T-helper 1 cell treated with Interleukin-12 subunit alpha and Interleukin-12 subunit beta and Interleukin-4 antibody, amounts not matched to agents 30 μg/mL and 1 μg/mL, for 36 hours (primary cell): ENCODE data around the gene GGNBP2.
"Not testable (repeated sequence)": the region's sequence is repeated elsewhere in the genome, so short reads cannot be mapped to it uniquely, and the experiment has no call there.

ENCODE experiments used
- H3K27ac Mint-ChIP-seq: one replicate; pipeline ENCODE4 v1.8.0; 2021; ENCODE audit warnings: mild to moderate bottlenecking, mixed read lengths
- H3K27me3 Mint-ChIP-seq: one replicate; pipeline ENCODE4 v1.8.0; 2021; ENCODE audit warnings: low read depth, mixed read lengths
- H3K36me3 Mint-ChIP-seq: one replicate; pipeline ENCODE4 v1.8.0; 2021; ENCODE audit warnings: low read depth, mixed read lengths
- H3K4me1 Mint-ChIP-seq: one replicate; pipeline ENCODE4 v1.8.0; 2021; ENCODE audit warnings: low read depth, mixed read lengths
- H3K4me3 Mint-ChIP-seq: one replicate; pipeline ENCODE4 v1.8.0; 2021; ENCODE audit warnings: mild to moderate bottlenecking, moderate library complexity, mixed read lengths
- H3K9me3 Mint-ChIP-seq: one replicate; pipeline ENCODE4 v1.8.0; 2021; ENCODE audit warnings: mixed read lengths

Gene GGNBP2

DNA sequence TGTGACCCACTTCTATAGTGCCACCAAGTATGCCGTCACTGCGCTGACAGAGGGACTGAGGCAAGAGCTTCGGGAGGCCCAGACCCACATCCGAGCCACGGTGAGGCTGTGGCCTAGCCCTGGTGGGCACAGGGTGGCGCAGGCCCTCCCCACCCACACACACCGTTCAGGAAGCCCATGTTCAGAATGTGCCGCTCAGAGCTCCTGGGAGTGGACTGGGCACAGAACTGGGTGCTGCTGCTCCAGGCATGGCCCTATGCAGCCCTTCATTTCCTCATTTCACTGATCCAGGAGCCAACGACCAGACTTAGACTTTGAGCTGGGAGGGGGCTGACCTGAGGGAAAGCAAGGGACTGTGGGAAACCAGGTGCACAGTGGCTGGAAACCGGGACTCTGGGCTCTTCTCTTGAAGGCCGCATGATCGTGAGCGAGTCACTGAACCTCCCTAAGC, 54.3 kb downstream of the GGNBP2 start:
- Mint-ChIP-seq H3K4me3 (no peak overlapping the region), H3K27ac (no peak overlapping the region), H3K9me3 (no peaks in the 10 kb centered on the region), H3K27me3 (no peaks in the 10 kb centered on the region), H3K4me1 (peaks cover 15% of the 10 kb centered on the region), H3K36me3 (no peaks in the 10 kb centered on the region)

- Mint-ChIP-seq H3K4me3 (no peak overlapping the region), H3K36me3 (peaks cover 4% of the 10 kb centered on the region), H3K9me3 (no peaks in the 10 kb centered on the region), H3K4me1 (peaks cover 18% of the 10 kb centered on the region), H3K27me3 (no peaks in the 10 kb centered on the region), H3K27ac (peak overlapping the region; percentile 6)
These were observed 55.0 kb downstream of the GGNBP2 start for GRCh38 chr17:36599546-36600250.

DNA sequence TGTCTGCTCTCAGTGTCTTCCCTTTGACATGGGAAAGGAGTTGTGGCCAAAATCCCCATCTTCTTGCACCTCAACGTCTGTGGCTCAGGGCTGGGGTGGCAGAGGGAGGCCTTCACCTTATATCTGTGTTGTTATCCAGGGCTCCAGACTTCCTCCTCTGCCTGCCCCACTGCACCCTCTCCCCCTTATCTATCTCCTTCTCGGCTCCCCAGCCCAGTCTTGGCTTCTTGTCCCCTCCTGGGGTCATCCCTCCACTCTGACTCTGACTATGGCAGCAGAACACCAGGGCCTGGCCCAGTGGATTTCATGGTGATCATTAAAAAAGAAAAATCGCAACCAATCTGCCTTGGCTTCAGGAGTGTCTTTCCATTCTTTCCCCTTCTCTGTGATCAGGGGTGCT, 55.7 kb downstream of the GGNBP2 start:
- peaks cover 18% of the 10 kb centered on the region for H3K4me1 Mint-ChIP-seq
- H3K27me3 Mint-ChIP-seq, result no peaks in the 10 kb centered on the region
- peak overlapping the region; percentile 91 for H3K27ac Mint-ChIP-seq
- H3K36me3 Mint-ChIP-seq, result peaks cover 4% of the 10 kb centered on the region
- H3K9me3 Mint-ChIP-seq, result no peaks in the 10 kb centered on the region
- peak overlapping the region; percentile 85 for H3K4me3 Mint-ChIP-seq

GRCh38 chr17:36600936-36601302, 56.2 kb downstream of the GGNBP2 start:
- Mint-ChIP-seq H3K27me3 (no peaks in the 10 kb centered on the region), H3K4me3 (peak overlapping the region; percentile 85), H3K36me3 (peaks cover 6% of the 10 kb centered on the region), H3K27ac (peak overlapping the region; percentile 91), H3K4me1 (peaks cover 23% of the 10 kb centered on the region), H3K9me3 (no peaks in the 10 kb centered on the region)

DNA sequence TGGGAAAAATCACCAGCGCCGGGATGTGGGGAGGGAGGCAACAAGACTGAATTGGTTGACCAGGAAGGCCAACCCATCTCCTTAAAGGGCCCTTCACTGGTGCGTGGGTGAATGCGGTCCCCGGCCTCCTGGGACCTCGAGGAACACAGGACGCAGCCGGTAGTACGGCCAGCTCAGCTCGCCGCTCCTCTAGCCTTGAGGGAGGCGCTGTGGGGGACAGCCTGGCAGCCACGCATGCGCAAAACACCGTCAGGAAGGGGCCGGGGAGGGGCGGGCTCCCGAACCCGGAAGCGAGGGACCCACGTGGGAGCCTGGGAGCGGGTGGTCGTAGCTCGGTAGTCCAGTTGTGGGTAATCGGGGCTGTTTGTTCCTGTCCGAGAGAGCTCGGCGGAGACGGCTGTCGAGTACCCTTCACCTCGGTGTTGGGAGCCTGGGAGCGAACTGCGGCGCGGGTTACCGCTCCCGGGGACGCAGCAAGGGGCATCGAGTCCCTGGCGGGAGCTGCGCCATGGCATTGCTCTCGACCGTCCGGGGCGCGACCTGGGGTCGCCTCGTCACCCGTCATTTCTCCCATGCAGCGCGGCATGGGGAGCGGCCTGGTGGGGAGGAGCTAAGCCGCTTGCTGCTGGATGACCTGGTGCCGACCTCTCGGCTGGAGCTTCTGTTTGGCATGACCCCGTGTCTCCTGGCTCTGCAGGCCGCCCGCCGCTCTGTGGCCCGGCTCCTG, 56.7 kb downstream of the GGNBP2 start, which contains the start of gene MRM1:
MRM1 (plus strand) TSS at position 281 of the 727 bp plus-strand sequence; CDS start at position 509, 228 bp downstream.
- peak within 1 kb of the TSS; percentile 91 for H3K27ac Mint-ChIP-seq
- no peaks in the 10 kb centered on the region for H3K9me3 Mint-ChIP-seq
- peaks cover 8% of the 10 kb centered on the region for H3K36me3 Mint-ChIP-seq
- H3K4me1 Mint-ChIP-seq, result peaks cover 25% of the 10 kb centered on the region
- no peaks in the 10 kb centered on the region for H3K27me3 Mint-ChIP-seq
- peak within 1 kb of the TSS; percentile 85 for H3K4me3 Mint-ChIP-seq

GRCh38 chr17:36602030-36602748, 57.5 kb downstream of the GGNBP2 start:
- Mint-ChIP-seq H3K27me3 (no peaks in the 10 kb centered on the region), H3K4me3 (peak overlapping the region; percentile 85), H3K36me3 (peaks cover 8% of the 10 kb centered on the region), H3K27ac (peak overlapping the region; percentile 63), H3K9me3 (no peaks in the 10 kb centered on the region), H3K4me1 (peaks cover 25% of the 10 kb centered on the region)

GRCh38 chr17:36602924-36603384, 58.2 kb downstream of the GGNBP2 start:
- Mint-ChIP-seq H3K4me3 (peak overlapping the region; percentile 85), H3K9me3 (no peaks in the 10 kb centered on the region), H3K4me1 (peaks cover 26% of the 10 kb centered on the region), H3K27ac (no peak overlapping the region), H3K27me3 (no peaks in the 10 kb centered on the region), H3K36me3 (peaks cover 10% of the 10 kb centered on the region)

GRCh38 chr17:36605028-36605427, 60.3 kb downstream of the GGNBP2 start:
- not testable (repeated sequence) for H3K9me3 Mint-ChIP-seq, H3K4me3 Mint-ChIP-seq, H3K27ac Mint-ChIP-seq, H3K27me3 Mint-ChIP-seq
- Mint-ChIP-seq H3K4me1 (peaks cover 28% of the 10 kb centered on the region), H3K36me3 (peaks cover 12% of the 10 kb centered on the region)

GRCh38 chr17:36608280-36608679, 63.6 kb downstream of the GGNBP2 start:
- Mint-ChIP-seq H3K4me1 (peaks cover 13% of the 10 kb centered on the region), H3K4me3 (no peak overlapping the region), H3K27ac (no peak overlapping the region), H3K9me3 (no peaks in the 10 kb centered on the region), H3K36me3 (peaks cover 12% of the 10 kb centered on the region), H3K27me3 (no peaks in the 10 kb centered on the region)

- no peaks in the 10 kb centered on the region for H3K9me3 Mint-ChIP-seq
- H3K36me3 Mint-ChIP-seq, result peaks cover 12% of the 10 kb centered on the region
- H3K4me3 Mint-ChIP-seq, result no peak overlapping the region
- no peak overlapping the region for H3K27ac Mint-ChIP-seq
- peaks cover 13% of the 10 kb centered on the region for H3K4me1 Mint-ChIP-seq
- H3K27me3 Mint-ChIP-seq, result no peaks in the 10 kb centered on the region
These were observed 64.2 kb downstream of the GGNBP2 start for GRCh38 chr17:36608794-36609497.

GRCh38 chr17:36609498-36609862, 64.8 kb downstream of the GGNBP2 start:
- Mint-ChIP-seq H3K36me3 (peaks cover 8% of the 10 kb centered on the region), H3K27me3 (no peaks in the 10 kb centered on the region), H3K27ac (no peak overlapping the region), H3K4me3 (no peak overlapping the region), H3K4me1 (peaks cover 10% of the 10 kb centered on the region), H3K9me3 (no peaks in the 10 kb centered on the region)

GRCh38 chr17:36610474-36610873, 65.8 kb downstream of the GGNBP2 start:
- H3K4me1 Mint-ChIP-seq, result peaks cover 10% of the 10 kb centered on the region
- no peaks in the 10 kb centered on the region for H3K9me3 Mint-ChIP-seq
- no peak overlapping the region for H3K4me3 Mint-ChIP-seq
- H3K27me3 Mint-ChIP-seq, result no peaks in the 10 kb centered on the region
- H3K36me3 Mint-ChIP-seq, result peaks cover 8% of the 10 kb centered on the region
- no peak overlapping the region for H3K27ac Mint-ChIP-seq

DNA sequence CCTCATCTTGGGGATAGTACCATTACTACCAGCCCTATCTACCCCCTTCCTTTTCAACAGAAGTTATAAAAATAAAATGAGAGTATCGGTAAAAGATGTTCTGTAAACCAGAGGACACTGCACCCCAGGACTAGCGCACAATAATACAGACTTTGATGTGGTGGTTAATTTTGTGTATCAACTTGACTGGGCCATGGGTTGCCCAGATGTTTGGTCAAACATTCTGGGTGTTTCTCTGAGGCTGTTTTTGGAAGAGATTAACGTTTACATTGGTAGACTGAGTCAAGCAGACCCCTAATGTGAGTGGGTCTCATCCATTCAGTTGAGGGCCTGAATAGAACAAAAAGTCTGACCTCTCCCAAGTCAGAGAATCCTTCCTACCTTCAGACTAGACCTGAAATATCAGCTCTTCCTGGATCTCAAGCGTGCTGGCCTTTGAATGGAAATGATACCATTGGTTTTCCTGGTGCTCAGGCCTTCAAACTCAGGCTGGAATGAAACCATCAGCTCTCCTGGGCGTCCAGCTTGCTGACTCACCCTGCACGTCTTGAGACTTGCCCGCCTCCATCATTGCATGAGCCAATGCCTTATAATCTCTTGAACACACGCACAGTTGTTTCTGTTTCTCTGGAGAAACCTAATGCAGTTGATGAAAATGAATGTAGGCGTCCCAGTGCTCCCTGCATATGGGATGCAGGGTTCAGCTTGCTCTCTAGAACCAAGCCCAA, 66.8 kb downstream of the GGNBP2 start:
- Mint-ChIP-seq H3K4me3 (no peak overlapping the region), H3K27ac (no peak overlapping the region), H3K27me3 (no peaks in the 10 kb centered on the region), H3K4me1 (peaks cover 3% of the 10 kb centered on the region), H3K36me3 (peaks cover 4% of the 10 kb centered on the region), H3K9me3 (no peaks in the 10 kb centered on the region)

DNA sequence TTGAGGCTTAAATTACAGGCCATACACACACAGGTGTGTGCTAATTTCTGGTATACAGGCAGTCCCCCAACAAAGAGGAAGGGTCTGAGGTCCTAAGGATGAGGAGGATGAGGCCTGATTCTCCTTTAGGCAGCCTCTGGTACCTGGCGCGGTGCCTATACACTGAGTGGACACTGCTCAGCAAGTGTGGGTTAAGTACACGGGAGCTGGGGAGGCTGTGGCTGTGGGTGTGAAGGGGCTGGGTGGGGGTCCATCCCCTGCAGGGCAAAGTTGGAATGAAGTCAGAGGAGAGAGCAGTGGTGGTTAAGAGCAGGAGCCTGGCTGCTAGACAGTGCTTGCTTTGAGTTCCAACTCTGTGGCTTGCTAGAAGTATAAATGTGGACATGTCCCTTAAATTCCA, 67.6 kb downstream of the GGNBP2 start:
- no peak overlapping the region for H3K27ac Mint-ChIP-seq
- peaks cover 4% of the 10 kb centered on the region for H3K36me3 Mint-ChIP-seq
- H3K4me3 Mint-ChIP-seq, result no peak overlapping the region
- H3K27me3 Mint-ChIP-seq, result no peaks in the 10 kb centered on the region
- peaks cover 3% of the 10 kb centered on the region for H3K4me1 Mint-ChIP-seq
- no peaks in the 10 kb centered on the region for H3K9me3 Mint-ChIP-seq
